ENCODE measurements around the gene PAK4. TPM values are rescaled to one million over a fixed set of nuclear protein-coding genes. Genes with fewer than 3 reads are reported as not detected.

Gene PAK4
- total RNA-seq, 4 donors from 2014 or later, result 20.7 to 25.3 (median 23.6) TPM

- H3K27ac ChIP-seq, result no peak overlapping the region
- H3K27me3 ChIP-seq, result peaks cover 4% of the 10 kb centered on the region
- WGBS, result 80% methylated on average over 18 of the region's 18 CpGs
- no peak for DNase-seq (ENCODE audit: low spot score in 2 of 2)
- H3K4me3 ChIP-seq, result no peak overlapping the region
- no peaks in the 10 kb centered on the region for H3K36me3 ChIP-seq
- TF ChIP-seq POLR2AphosphoS5 (IDR thresholded peaks at IDR 0.05) (no peak), EP300 (IDR thresholded peaks at IDR 0.05) (no peak), CTCF (IDR thresholded peaks at IDR 0.05) (no peak), POLR2A (IDR thresholded peaks at IDR 0.05) (no peak)
- H3K9me3 ChIP-seq, result no peaks in the 10 kb centered on the region
- peaks cover 44% of the 10 kb centered on the region for H3K4me1 ChIP-seq
Observed at GRCh38 chr19:39122934-39123731, 2.5 kb upstream of the PAK4 start.

- Histone ChIP-seq H3K9me3 (no peaks in the 10 kb centered on the region), H3K4me3 (no peak overlapping the region), H3K36me3 (no peaks in the 10 kb centered on the region), H3K27me3 (peaks cover 4% of the 10 kb centered on the region), H3K27ac (no peak overlapping the region), H3K4me1 (peaks cover 56% of the 10 kb centered on the region)
- 80% methylated on average over 7 of the region's 7 CpGs for WGBS
- TF ChIP-seq EP300 (IDR thresholded peaks at IDR 0.05) (no peak), POLR2AphosphoS5 (IDR thresholded peaks at IDR 0.05) (no peak), CTCF (IDR thresholded peaks at IDR 0.05) (no peak), POLR2A (IDR thresholded peaks at IDR 0.05) (no peak)
- DNase-seq (ENCODE audit: low spot score in 2 of 2), result no peak
Observed at GRCh38 chr19:39124136-39124764, 1.3 kb upstream of the PAK4 start.

GRCh38 chr19:39125199-39125553 is 410 bp upstream of the PAK4 start:
- 39% methylated on average over 7 of the region's 7 CpGs for WGBS
- peak overlapping the region; percentile 89 for H3K27ac ChIP-seq

GRCh38 chr19:39126312-39127187 is 964 bp downstream of the PAK4 start:
- Histone ChIP-seq H3K36me3 (no peaks in the 10 kb centered on the region), H3K9me3 (no peaks in the 10 kb centered on the region), H3K4me3 (peak overlapping the region; percentile 94), H3K27ac (peak overlapping the region; percentile 89), H3K4me1 (peaks cover 77% of the 10 kb centered on the region), H3K27me3 (no peaks in the 10 kb centered on the region)
- 5% methylated on average over 19 of the region's 27 CpGs for WGBS
- TF ChIP-seq POLR2AphosphoS5 (IDR thresholded peaks at IDR 0.05) (peak in 1 of 3 donors; percentile 42), EP300 (IDR thresholded peaks at IDR 0.05) (no peak), CTCF (IDR thresholded peaks at IDR 0.05) (no peak)
- DNase-seq (ENCODE audit: low spot score in 2 of 2), result no peak

More at GRCh38 chr19:39125199-39125553, 410 bp upstream of the PAK4 start:
- no peak for TF ChIP-seq CTCF (IDR thresholded peaks at IDR 0.05)
- no peak for TF ChIP-seq POLR2A (IDR thresholded peaks at IDR 0.05)
- TF ChIP-seq EP300 (IDR thresholded peaks at IDR 0.05), result no peak
- TF ChIP-seq POLR2AphosphoS5 (IDR thresholded peaks at IDR 0.05), result no peak
- Histone ChIP-seq H3K36me3 (no peaks in the 10 kb centered on the region), H3K4me3 (peak overlapping the region; percentile 94), H3K4me1 (peaks cover 63% of the 10 kb centered on the region), H3K27me3 (peaks cover 4% of the 10 kb centered on the region), H3K9me3 (no peaks in the 10 kb centered on the region)
- no peak for DNase-seq (ENCODE audit: low spot score in 2 of 2)

Measured in suprapubic skin (tissue), 4 donors.